GM10248 (cell line): ENCODE measurements around the gene RIMS3.
A peak's percentile ranks its signal among the peaks of the same experiment; 100 is the strongest.
"Not testable (repeated sequence)": the region's sequence is repeated elsewhere in the genome, so short reads cannot be mapped to it uniquely, and the experiment has no call there.

Source experiments
- CTCF ChIA-PET: fragments of 300-600 bp; sonication (Branson Sonifier 250); formaldehyde crosslinking; extraction: SDS; loops from one replicate; lab custom pipeline; 2021; ENCODE audit warnings: antibody characterized with exemption; lab: Yijun Ruan, JAX
- POLR2A ChIA-PET: fragments of 350-650 bp; sonication (Branson Sonifier 250); formaldehyde crosslinking; extraction: SDS; loops from one replicate; lab custom pipeline; 2020; ENCODE audit warnings: antibody characterized with exemption; lab: Yijun Ruan, JAX
- DNase-seq: peaks from one replicate; pipeline ENCODE4 v3.0.0; 2012; ENCODE audit errors: extremely low spot score
- CTCF ChIP-seq: IDR thresholded peaks from 2 replicates; pipeline ENCODE4 v1.5.1; 2012; ENCODE audit warnings: mild to moderate bottlenecking, low read depth; ENCODE audit errors: extremely low read depth, missing control alignments, control extremely low read depth

The RIMS3 gene

GRCh38 chr1:40636777-40637176 is 28.7 kb downstream of the RIMS3 start:
- ChIA-PET CTCF (no interaction called here), POLR2A (no interaction called here)
- no peak for TF ChIP-seq CTCF
- no peak for DNase-seq

GRCh38 chr1:40635763-40636500 is 29.6 kb downstream of the RIMS3 start:
- POLR2A ChIA-PET = no interaction called here
- no peak for TF ChIP-seq CTCF
- CTCF ChIA-PET = interaction anchor here (1.0 kb wide), 1 partner anchor 14 kb away, joined by 4 read pairs; no protein-coding TSS in a partner anchor
- DNase-seq = no peak

DNA sequence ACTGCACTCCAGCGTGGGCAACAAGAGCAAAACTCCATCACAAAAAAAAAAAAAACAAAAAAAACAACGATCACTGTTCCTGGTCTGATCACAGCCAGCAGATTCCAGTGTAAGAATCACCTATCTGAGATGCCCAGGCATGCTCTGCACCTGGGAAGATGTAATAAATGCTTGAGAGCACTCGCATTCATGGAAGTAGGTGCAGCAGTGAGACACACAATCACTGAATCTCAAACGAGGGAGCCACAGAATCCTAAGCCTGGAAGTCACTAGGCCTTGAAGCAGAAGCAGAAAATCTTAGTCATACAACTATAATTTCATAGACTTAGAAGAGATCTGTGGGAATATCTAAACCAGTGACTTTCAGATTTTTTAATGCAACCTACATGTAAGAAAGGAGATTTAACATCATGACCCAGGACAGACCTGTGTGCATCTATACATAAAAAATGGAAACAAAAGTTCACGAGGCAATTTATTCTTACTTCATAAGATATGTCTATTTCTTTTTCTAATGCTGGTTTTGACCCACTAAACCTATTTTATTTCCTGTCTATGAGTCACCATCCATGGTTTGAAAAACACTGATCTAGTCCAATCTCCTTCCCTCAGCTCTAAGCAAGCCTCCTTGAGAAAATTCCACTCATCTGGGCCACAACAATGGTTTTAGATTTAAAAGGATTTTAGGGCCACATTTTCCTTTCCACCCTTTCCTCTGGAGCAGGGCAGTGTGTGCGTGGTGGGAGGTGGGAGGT is 30.4 kb downstream of the RIMS3 start:
- ChIA-PET POLR2A (no interaction called here), CTCF (interaction anchor here (1.3 kb wide), 1 partner anchor 34 kb away, joined by 3 read pairs; no protein-coding TSS in a partner anchor)
- no peak for TF ChIP-seq CTCF
- no peak for DNase-seq

- no peak for TF ChIP-seq CTCF
- POLR2A ChIA-PET = no interaction called here
- CTCF ChIA-PET = interaction anchor here (1.1 to 1.3 kb wide), 2 partner anchors 35 to 141 kb away, joined by 3 to 4 read pairs; no protein-coding TSS in a partner anchor
- no peak for DNase-seq
These were observed 31.5 kb downstream of the RIMS3 start for GRCh38 chr1:40633931-40634376.

GRCh38 chr1:40633523-40633922 is 32.0 kb downstream of the RIMS3 start:
- ChIA-PET CTCF (interaction anchor here (1.1 kb wide), 1 partner anchor 141 kb away, joined by 4 read pairs; no protein-coding TSS in a partner anchor), POLR2A (no interaction called here)
- DNase-seq = no peak
- no peak for TF ChIP-seq CTCF

DNA sequence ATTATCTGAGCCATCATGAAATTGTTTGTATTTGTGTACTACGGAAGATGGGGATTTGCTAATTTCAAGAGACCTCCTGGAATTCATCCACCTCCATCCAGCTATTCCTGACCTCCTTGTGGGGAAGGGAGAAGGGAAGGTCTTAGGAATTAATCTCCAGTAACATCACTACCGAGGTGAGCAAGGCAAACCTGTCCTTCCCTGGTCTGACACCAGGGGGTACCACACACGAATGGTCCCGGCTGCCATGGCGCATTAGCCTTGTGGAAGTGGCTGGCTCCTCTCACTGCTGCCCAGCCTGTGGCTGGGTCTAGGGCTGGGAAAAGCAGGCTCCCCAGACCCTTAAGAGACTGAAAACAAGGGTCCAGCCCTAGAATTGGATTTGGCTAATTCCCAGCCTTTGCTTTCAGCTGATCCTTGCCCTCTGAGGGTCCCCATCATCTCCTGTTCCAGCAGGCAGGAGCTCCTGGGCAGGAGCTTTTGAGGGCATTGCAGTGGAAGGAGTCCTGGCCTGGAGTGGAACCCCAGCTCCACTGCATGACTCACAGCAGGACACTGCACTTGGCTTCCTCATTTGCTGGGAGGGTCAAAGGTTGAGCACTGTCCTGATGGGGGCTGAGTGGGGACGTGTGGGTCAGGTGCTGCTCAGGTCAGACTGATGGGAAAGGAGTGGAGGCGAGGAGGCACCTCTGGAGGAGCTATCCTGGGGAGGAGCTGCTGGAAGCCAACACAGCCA is 34.8 kb downstream of the RIMS3 start:
- peak; percentile 35 for TF ChIP-seq CTCF
- POLR2A ChIA-PET = no interaction called here
- DNase-seq = peak; percentile 42

GRCh38 chr1:40629546-40629945 is 35.9 kb downstream of the RIMS3 start:
- CTCF ChIA-PET = interaction anchor here (1.1 to 2.1 kb wide), 6 partner anchors 9 to 323 kb away, joined by 3 to 8 read pairs (median 4); no protein-coding TSS in a partner anchor
- POLR2A ChIA-PET = not testable (repeated sequence)

More for the DNA sequence above, 34.8 kb downstream of the RIMS3 start:
- CTCF ChIA-PET = interaction anchor here (0.8 to 2.1 kb wide), 12 partner anchors 10 to 322 kb away, joined by 3 to 13 read pairs (median 4); no protein-coding TSS in a partner anchor

More at GRCh38 chr1:40629546-40629945, 35.9 kb downstream of the RIMS3 start:
- DNase-seq = not testable (repeated sequence)
